ENCODE measurements around the gene CD6. TPM values are rescaled to one million over a fixed set of nuclear protein-coding genes. Genes with fewer than 3 reads are reported as not detected.

The CD6 gene
- total and polyA plus RNA-seq, 10 donors, result 10.9 to 47.6 (median 21.2) TPM

GRCh38 chr11:60935676-60936442, 35.6 kb upstream of the CD6 start:
- intact Hi-C loops (cut with DNase I; ENCODE audit: low total_unique reads), result no loop called here
- Histone ChIP-seq H3K27me3 (replicated peaks in 1 of 7) (no peaks in the 10 kb centered on the region), H3K4me3 (no peak overlapping the region), H3K27ac (peak overlapping the region in 3 of 8 donors; percentile 21 to 56 (median 32)), H3K36me3 (peaks cover 0 to 52% (median 38%) of the 10 kb centered on the region in 6 donors), H3K4me1 (peaks cover 0 to 59% (median 28%) of the 10 kb centered on the region in 6 donors), H3K9me3 (no peaks in the 10 kb centered on the region)
- no peak for TF ChIP-seq POLR2A (IDR thresholded peaks at IDR 0.05)
- peak; percentile 29 to 70 (median 54) for TF ChIP-seq POLR2AphosphoS5 (IDR thresholded peaks at IDR 0.05)
- WGBS, 5 donors, result 77 to 88% (median 87%) methylated on average over 15 to 27 of the region's 27 CpGs
- peak; percentile 81 for DNase-seq

- intact Hi-C loops (cut with DNase I; ENCODE audit: low total_unique reads), result no loop called here
- TF ChIP-seq POLR2AphosphoS5 (IDR thresholded peaks at IDR 0.05), result peak in 2 of 3 donors; percentile 22 to 52
- no peak for TF ChIP-seq POLR2A (IDR thresholded peaks at IDR 0.05)
- TF ChIP-seq CTCF (IDR thresholded peaks at IDR 0.05 in 8 of 11, conservative IDR thresholded peaks at IDR 0.05 in 3 of 11), result no peak
- Histone ChIP-seq H3K4me1 (peaks cover 0 to 58% (median 24%) of the 10 kb centered on the region in 6 donors), H3K9me3 (no peaks in the 10 kb centered on the region), H3K27ac (peak overlapping the region in 2 of 8 donors; percentile 6 to 56), H3K36me3 (peaks cover 3 to 59% (median 45%) of the 10 kb centered on the region in 6 donors), H3K4me3 (no peak overlapping the region), H3K27me3 (replicated peaks in 1 of 7) (no peaks in the 10 kb centered on the region)
- WGBS, 5 donors, result 88 to 93% (median 89%) methylated on average over 7 to 18 of the region's 18 CpGs
- peak; percentile 75 for DNase-seq
These were observed 34.9 kb upstream of the CD6 start for GRCh38 chr11:60936467-60937143.

GRCh38 chr11:60937144-60937527, 34.3 kb upstream of the CD6 start:
- Histone ChIP-seq H3K27me3 (replicated peaks in 1 of 7) (no peaks in the 10 kb centered on the region), H3K4me1 (peaks cover 3 to 58% (median 26%) of the 10 kb centered on the region in 6 donors), H3K9me3 (no peaks in the 10 kb centered on the region), H3K27ac (peak overlapping the region in 3 of 8 donors; percentile 6 to 56 (median 23)), H3K36me3 (peaks cover 3 to 64% (median 51%) of the 10 kb centered on the region in 6 donors), H3K4me3 (no peak overlapping the region)
- DNase-seq, result peak; percentile 72
- intact Hi-C loops (cut with DNase I; ENCODE audit: low total_unique reads), result no loop called here
- TF ChIP-seq CTCF (IDR thresholded peaks at IDR 0.05 in 8 of 11, conservative IDR thresholded peaks at IDR 0.05 in 3 of 11), result no peak
- peak in 2 of 3 donors; percentile 46 to 54 for TF ChIP-seq POLR2AphosphoS5 (IDR thresholded peaks at IDR 0.05)
- TF ChIP-seq POLR2A (IDR thresholded peaks at IDR 0.05), result no peak
- WGBS, 5 donors, result 60 to 86% (median 74%) methylated on average over 12 of the region's 12 CpGs

- WGBS, 5 donors, result 83 to 95% (median 93%) methylated on average over 2 to 8 of the region's 8 CpGs
- Histone ChIP-seq H3K27me3 (replicated peaks in 1 of 7) (no peaks in the 10 kb centered on the region), H3K4me1 (peaks cover under 1 to 58% (median 25%) of the 10 kb centered on the region in 6 donors), H3K36me3 (peaks cover 3 to 71% (median 55%) of the 10 kb centered on the region in 6 donors), H3K9me3 (no peaks in the 10 kb centered on the region), H3K27ac (peak overlapping the region in 2 of 8 donors; percentile 1 to 23), H3K4me3 (no peak overlapping the region)
- DNase-seq, result peak; percentile 70
- TF ChIP-seq POLR2A (IDR thresholded peaks at IDR 0.05) (no peak), POLR2AphosphoS5 (IDR thresholded peaks at IDR 0.05) (peak in 2 of 3 donors; percentile 14 to 52), CTCF (IDR thresholded peaks at IDR 0.05 in 8 of 11, conservative IDR thresholded peaks at IDR 0.05 in 3 of 11) (no peak)
- intact Hi-C loops (cut with DNase I; ENCODE audit: low total_unique reads), result no loop called here
These were observed 33.7 kb upstream of the CD6 start for GRCh38 chr11:60937811-60938210.
